Measurements from ENCODE around the gene TJP3.
A peak's percentile ranks its signal among the peaks of the same experiment; 100 is the strongest.

The TJP3 gene

GRCh38 chr19:3721131-3721886 is 13.1 kb downstream of the TJP3 start:
- no peak for TF ChIP-seq CTCF (IDR thresholded peaks at IDR 0.05; ENCODE audit: control insufficient read depth, extremely low read depth, insufficient read depth)
- peak; percentile 84 for DNase-seq (ENCODE audit: low read depth)
- peak overlapping the region; percentile 60 for H3K4me3 ChIP-seq (ENCODE audit: low read depth, low read length)

GRCh38 chr19:3721887-3722442 is 13.8 kb downstream of the TJP3 start:
- DNase-seq (ENCODE audit: low read depth), result no peak
- no peak for TF ChIP-seq CTCF (IDR thresholded peaks at IDR 0.05; ENCODE audit: control insufficient read depth, extremely low read depth, insufficient read depth)
- H3K4me3 ChIP-seq (ENCODE audit: low read depth, low read length), result peak overlapping the region; percentile 60

GRCh38 chr19:3722443-3723109 is 14.4 kb downstream of the TJP3 start:
- no peak for DNase-seq (ENCODE audit: low read depth)
- H3K4me3 ChIP-seq (ENCODE audit: low read depth, low read length), result peak overlapping the region; percentile 60
- no peak for TF ChIP-seq CTCF (IDR thresholded peaks at IDR 0.05; ENCODE audit: control insufficient read depth, extremely low read depth, insufficient read depth)

GRCh38 chr19:3723110-3723488 is 14.9 kb downstream of the TJP3 start:
- no peak for DNase-seq (ENCODE audit: low read depth)
- H3K4me3 ChIP-seq (ENCODE audit: low read depth, low read length), result no peak overlapping the region
- TF ChIP-seq CTCF (IDR thresholded peaks at IDR 0.05; ENCODE audit: control insufficient read depth, extremely low read depth, insufficient read depth), result no peak

GRCh38 chr19:3723883-3724282 is 15.7 kb downstream of the TJP3 start:
- DNase-seq (ENCODE audit: low read depth), result no peak
- H3K4me3 ChIP-seq (ENCODE audit: low read depth, low read length), result no peak overlapping the region
- no peak for TF ChIP-seq CTCF (IDR thresholded peaks at IDR 0.05; ENCODE audit: control insufficient read depth, extremely low read depth, insufficient read depth)

- no peak for DNase-seq (ENCODE audit: low read depth)
- no peak for TF ChIP-seq CTCF (IDR thresholded peaks at IDR 0.05; ENCODE audit: control insufficient read depth, extremely low read depth, insufficient read depth)
- no peak overlapping the region for H3K4me3 ChIP-seq (ENCODE audit: low read depth, low read length)
These were observed 16.9 kb downstream of the TJP3 start for GRCh38 chr19:3725121-3725520.
